SJSA1 (cell line): ENCODE data around the gene BACE1-AS. TPM values are rescaled to one million over a fixed set of nuclear protein-coding genes. Genes with fewer than 3 reads are reported as not detected.

Experiments
- DNase-seq, 2 experiments: peaks; one replicate each; pipeline ENCODE4 v3.0.0-alpha.2; 2015 to 2020; ENCODE audit warnings: low spot score in 2 of 2, low read depth in 1 of 2
- H3K27ac ChIP-seq: fragments of 250-450 bp; sonication (Bioruptor Pico); 2 replicates; pipeline ENCODE4 v1.5.1; 2020; ENCODE audit warnings: mild to moderate bottlenecking, moderate library complexity
- H3K27me3 ChIP-seq: fragments of 250-450 bp; sonication (Bioruptor Pico); replicated peaks from 2 replicates; pipeline ENCODE4 v1.5.1; 2020; ENCODE audit warnings: mild to moderate bottlenecking, moderate library complexity
- H3K36me3 ChIP-seq: fragments of 250-450 bp; sonication (Bioruptor Pico); 2 replicates; pipeline ENCODE4 v1.5.1; 2020; ENCODE audit warnings: mild to moderate bottlenecking
- H3K4me1 ChIP-seq: fragments of 250-450 bp; sonication (Bioruptor Pico); replicated peaks from 2 replicates; pipeline ENCODE4 v1.6.1; 2021; ENCODE audit warnings: mild to moderate bottlenecking
- H3K4me3 ChIP-seq: fragments of 250-450 bp; sonication (Bioruptor Pico); 2 replicates; pipeline ENCODE4 v1.5.1; 2020; ENCODE audit warnings: mild to moderate bottlenecking
- H3K9me3 ChIP-seq: fragments of 250-450 bp; sonication (Bioruptor Pico); replicated peaks from 2 replicates; pipeline ENCODE4 v1.5.1; 2020; ENCODE audit warnings: mild to moderate bottlenecking
- total RNA-seq: library from RNA; depleted of rRNA; stranded (reverse); fragments of >200 nt; shearing (Covaris generic); gene quantifications from 2 replicates; pipeline ENCODE4 v1.2.3, GENCODE V29; 2014

The BACE1-AS gene
- total RNA-seq, 1 experiment from 2014 or later: 0.92 TPM

DNA sequence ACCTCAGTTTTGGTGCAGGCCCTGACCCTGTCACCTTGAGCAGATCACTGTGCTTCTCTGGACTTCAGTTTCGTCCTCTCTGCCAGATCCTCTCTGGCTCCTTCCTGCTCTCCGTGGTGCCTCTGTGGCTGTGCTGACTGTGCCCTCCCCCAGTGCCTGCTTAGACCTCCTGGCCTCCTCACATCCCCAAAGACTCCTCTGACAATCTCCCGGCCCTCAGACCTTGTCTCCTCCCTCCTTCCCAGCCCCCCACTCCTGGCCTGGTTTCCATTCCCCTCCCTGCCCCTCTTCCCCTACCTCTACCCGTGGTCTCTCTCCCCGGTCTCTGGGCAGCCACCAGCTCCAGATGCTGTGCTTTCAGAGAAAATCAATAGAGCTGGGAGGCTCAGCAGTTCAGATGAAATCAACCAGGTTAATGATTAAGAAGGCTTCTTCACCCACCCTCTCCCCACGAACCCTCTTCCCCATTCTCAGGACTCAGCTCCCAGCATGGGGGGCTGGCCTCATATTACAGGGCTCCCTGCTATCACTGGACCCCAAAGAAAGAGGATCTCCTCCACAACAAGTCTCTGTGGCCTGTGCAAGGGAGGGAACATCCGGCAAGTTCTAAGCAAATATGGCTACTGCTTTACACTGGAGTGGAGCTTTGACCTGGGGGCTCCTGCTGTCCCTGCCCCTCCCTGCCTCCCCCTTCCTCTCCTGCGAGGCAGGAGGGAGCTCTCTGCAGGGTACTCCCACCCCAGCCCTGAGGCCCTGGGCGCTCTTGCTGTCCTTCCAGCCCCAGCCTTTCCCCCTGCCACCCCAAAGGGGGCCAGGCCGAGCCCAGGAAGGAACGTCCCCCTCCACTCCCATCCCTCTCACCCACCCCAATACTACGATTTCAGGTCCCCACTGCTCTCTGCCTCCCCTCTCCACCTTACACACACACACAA, 8.5 kb downstream of the BACE1-AS start:
- Histone ChIP-seq H3K27me3 (no peaks in the 10 kb centered on the region), H3K27ac (no peak overlapping the region), H3K4me3 (no peak overlapping the region), H3K4me1 (no peaks in the 10 kb centered on the region), H3K36me3 (no peaks in the 10 kb centered on the region), H3K9me3 (no peaks in the 10 kb centered on the region)
- no peak for DNase-seq

DNA sequence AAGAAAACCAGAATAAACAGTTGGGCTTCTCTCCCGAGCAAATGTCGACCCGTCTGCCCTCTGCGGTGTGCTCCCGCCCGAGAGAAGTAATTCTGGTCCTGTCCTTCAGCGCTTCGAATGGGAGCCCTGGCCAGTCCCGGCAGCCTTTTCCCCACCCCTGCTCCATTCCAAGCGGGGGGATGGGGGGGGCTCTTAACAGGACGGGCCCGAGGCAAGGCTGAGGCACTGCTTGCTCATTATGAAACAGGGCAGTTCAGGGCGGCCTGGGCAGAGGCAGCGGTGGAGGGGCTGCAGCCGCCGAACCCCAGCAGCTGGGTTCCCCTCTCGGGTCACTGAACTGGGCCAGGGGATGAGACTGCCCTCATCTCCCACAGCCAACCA, 9.1 kb downstream of the BACE1-AS start:
- no peak overlapping the region for H3K27ac ChIP-seq
- H3K9me3 ChIP-seq: no peaks in the 10 kb centered on the region
- DNase-seq: no peak
- H3K4me3 ChIP-seq: no peak overlapping the region
- H3K36me3 ChIP-seq: no peaks in the 10 kb centered on the region
- H3K27me3 ChIP-seq: no peaks in the 10 kb centered on the region
- no peaks in the 10 kb centered on the region for H3K4me1 ChIP-seq

DNA sequence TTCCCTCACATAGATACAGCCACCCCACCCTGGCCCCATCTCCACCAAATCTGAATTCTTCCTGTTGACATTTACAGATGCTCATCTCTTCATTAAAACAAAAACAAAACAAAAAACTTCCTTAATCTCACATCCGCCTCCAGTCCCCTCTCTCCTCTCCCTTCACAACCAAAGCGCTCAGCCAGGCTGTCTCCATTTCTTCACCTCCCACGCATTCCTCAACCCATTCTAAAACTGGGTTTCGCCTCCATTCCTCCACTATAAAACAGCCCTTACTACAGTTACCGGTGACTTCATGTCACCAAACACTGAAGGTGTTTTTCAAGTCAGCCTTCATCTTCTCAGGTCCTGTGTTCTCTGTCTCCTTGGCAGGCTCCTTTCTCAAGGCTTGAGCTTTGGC, 9.6 kb downstream of the BACE1-AS start:
- H3K27ac ChIP-seq: no peak overlapping the region
- no peaks in the 10 kb centered on the region for H3K27me3 ChIP-seq
- no peaks in the 10 kb centered on the region for H3K4me1 ChIP-seq
- no peak overlapping the region for H3K4me3 ChIP-seq
- no peaks in the 10 kb centered on the region for H3K36me3 ChIP-seq
- H3K9me3 ChIP-seq: no peaks in the 10 kb centered on the region
- DNase-seq: no peak

DNA sequence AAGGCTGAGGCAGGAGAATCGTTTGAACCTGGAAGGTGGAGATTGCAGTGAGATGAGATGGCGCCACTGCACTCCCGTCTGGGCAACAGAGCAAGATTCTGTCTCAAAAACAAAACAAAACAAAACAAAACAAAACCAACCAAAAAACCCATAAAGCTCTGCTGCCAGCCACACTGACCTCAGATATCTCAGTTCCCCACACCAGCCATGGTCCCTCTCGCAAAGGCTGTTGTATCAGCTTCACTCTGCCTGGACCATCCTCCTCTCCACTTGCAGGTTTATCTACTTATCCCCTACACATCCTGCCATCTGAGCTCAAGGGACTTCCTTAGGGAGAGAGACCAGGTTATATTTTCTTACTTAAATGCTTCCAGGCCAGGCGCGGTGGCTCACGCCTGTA, 11.1 kb downstream of the BACE1-AS start:
- H3K4me1 ChIP-seq: no peaks in the 10 kb centered on the region
- H3K9me3 ChIP-seq: no peaks in the 10 kb centered on the region
- no peaks in the 10 kb centered on the region for H3K27me3 ChIP-seq
- DNase-seq: no peak
- no peak overlapping the region for H3K4me3 ChIP-seq
- no peaks in the 10 kb centered on the region for H3K36me3 ChIP-seq
- no peak overlapping the region for H3K27ac ChIP-seq

DNA sequence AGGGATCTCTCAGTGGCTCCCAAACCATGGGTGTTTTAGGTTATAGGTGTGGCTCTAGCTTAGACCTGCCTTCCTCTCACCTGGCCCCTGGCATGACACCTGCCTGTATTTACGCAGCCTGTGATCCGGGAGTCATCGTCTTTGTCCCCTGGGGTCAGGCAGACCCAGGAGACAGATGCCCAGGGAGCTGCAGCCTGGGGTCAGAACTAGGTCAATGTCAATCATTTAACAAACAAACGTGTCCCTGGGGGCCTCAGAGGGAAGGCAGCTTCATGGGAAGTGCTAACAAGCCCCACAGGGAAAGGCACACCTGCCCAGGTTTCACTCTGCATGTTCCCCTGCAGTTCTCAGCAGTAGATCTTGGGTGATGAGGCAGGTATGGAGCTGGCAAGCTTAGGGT, 12.0 kb downstream of the BACE1-AS start:
- H3K4me1 ChIP-seq: no peaks in the 10 kb centered on the region
- DNase-seq: no peak
- no peaks in the 10 kb centered on the region for H3K27me3 ChIP-seq
- no peaks in the 10 kb centered on the region for H3K9me3 ChIP-seq
- no peak overlapping the region for H3K4me3 ChIP-seq
- no peaks in the 10 kb centered on the region for H3K36me3 ChIP-seq
- H3K27ac ChIP-seq: no peak overlapping the region

- Histone ChIP-seq H3K27ac (no peak overlapping the region), H3K36me3 (no peaks in the 10 kb centered on the region), H3K4me3 (no peak overlapping the region), H3K4me1 (no peaks in the 10 kb centered on the region), H3K27me3 (no peaks in the 10 kb centered on the region), H3K9me3 (no peaks in the 10 kb centered on the region)
- DNase-seq: no peak
Observed at GRCh38 chr11:117303646-117304315, 12.6 kb downstream of the BACE1-AS start.

- Histone ChIP-seq H3K36me3 (no peaks in the 10 kb centered on the region), H3K4me1 (no peaks in the 10 kb centered on the region), H3K9me3 (no peaks in the 10 kb centered on the region), H3K27me3 (no peaks in the 10 kb centered on the region), H3K4me3 (no peak overlapping the region), H3K27ac (no peak overlapping the region)
- DNase-seq: no peak
Observed at GRCh38 chr11:117305145-117305544, 14.0 kb downstream of the BACE1-AS start.

GRCh38 chr11:117309310-117309709, 18.2 kb downstream of the BACE1-AS start:
- H3K27ac ChIP-seq: no peak overlapping the region
- no peak for DNase-seq
- no peaks in the 10 kb centered on the region for H3K9me3 ChIP-seq
- no peaks in the 10 kb centered on the region for H3K27me3 ChIP-seq
- H3K4me1 ChIP-seq: no peaks in the 10 kb centered on the region
- no peak overlapping the region for H3K4me3 ChIP-seq
- no peaks in the 10 kb centered on the region for H3K36me3 ChIP-seq

DNA sequence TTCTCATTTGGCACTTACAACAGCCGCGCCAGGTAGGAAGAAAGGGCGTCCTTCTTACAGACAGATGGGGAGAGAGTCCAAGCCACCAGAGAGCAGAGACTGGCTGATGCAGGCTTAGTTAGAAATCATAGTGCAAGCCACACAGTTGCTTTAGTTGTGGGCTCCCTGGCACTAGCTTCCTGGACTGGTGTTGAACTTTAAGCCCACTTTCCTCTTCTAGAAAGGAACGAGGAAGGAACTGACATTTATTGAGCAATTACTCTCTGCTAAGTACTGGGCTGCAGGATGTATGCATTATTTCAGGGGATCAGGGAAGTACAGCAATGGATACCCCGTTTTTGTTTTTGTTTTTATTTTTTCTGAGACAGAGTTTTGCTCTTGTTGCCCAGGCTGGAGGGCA, 21.9 kb downstream of the BACE1-AS start:
- no peak overlapping the region for H3K4me3 ChIP-seq
- H3K9me3 ChIP-seq: no peaks in the 10 kb centered on the region
- H3K27me3 ChIP-seq: no peaks in the 10 kb centered on the region
- no peaks in the 10 kb centered on the region for H3K36me3 ChIP-seq
- H3K27ac ChIP-seq: no peak overlapping the region
- DNase-seq: no peak
- peaks cover 6% of the 10 kb centered on the region for H3K4me1 ChIP-seq

DNA sequence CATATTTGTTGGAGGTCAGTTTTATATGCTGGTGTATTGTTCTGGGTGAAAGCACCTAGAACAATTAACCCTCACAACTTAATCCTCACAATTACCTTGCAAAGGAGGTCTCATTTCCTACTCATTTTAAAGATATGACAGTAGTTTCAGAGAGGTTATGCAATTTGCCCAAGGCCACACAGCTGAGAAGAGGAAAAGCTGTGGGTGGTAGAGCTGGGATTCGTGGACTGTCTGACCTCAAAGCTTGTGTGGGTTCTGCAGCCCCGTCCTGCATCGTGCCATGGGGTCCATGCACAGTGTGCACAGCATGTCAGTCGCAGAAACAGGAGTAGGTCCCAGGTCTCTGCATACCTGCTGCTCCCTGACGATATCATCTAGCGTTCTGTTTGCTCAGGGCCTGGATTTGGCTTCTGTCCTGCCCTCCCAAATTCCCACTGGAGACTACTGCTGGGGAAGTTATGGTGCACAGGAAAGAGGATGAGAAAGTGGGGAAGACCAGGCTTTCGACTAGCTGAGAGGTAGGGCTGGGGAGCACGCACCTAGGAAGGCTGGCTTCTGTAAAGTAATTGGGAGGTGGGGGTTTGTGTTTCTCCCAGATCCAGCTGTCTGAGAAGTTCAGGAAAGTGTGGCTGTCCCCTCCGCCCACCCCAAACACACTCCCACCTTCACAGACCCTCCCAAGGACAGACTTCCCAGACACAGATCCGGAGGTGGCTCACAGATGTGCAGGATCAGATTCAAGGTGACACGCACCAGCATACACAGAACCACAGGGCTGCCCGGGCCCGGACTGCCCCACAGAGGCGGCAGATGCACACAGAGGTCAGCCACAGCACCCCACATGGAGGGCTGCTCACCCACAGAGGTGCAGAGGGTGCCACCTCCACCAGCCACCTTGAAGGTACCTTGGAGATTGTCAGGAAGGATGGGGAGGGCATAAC, 23.0 kb downstream of the BACE1-AS start:
- DNase-seq: no peak
- Histone ChIP-seq H3K27ac (no peak overlapping the region), H3K4me3 (no peak overlapping the region), H3K9me3 (no peaks in the 10 kb centered on the region), H3K36me3 (no peaks in the 10 kb centered on the region), H3K27me3 (no peaks in the 10 kb centered on the region), H3K4me1 (peaks cover 6% of the 10 kb centered on the region)

GRCh38 chr11:117314840-117315239, 23.7 kb downstream of the BACE1-AS start:
- peaks cover 6% of the 10 kb centered on the region for H3K4me1 ChIP-seq
- no peak overlapping the region; the same call in 1 of the 2 replicates for H3K27ac ChIP-seq
- DNase-seq: no peak
- no peaks in the 10 kb centered on the region for H3K27me3 ChIP-seq
- no peaks in the 10 kb centered on the region for H3K36me3 ChIP-seq
- no peaks in the 10 kb centered on the region for H3K9me3 ChIP-seq
- H3K4me3 ChIP-seq: peak overlapping the region; percentile 71

GRCh38 chr11:117315285-117316196, 24.4 kb downstream of the BACE1-AS start:
- Histone ChIP-seq H3K27me3 (no peaks in the 10 kb centered on the region), H3K27ac (no peak overlapping the region; the same call in 1 of the 2 replicates)

More at GRCh38 chr11:117315285-117316196, 24.4 kb downstream of the BACE1-AS start:
- peak; percentile 23 to 37 for DNase-seq
- H3K4me3 ChIP-seq: peak overlapping the region; percentile 71
- H3K36me3 ChIP-seq: no peaks in the 10 kb centered on the region
- H3K9me3 ChIP-seq: no peaks in the 10 kb centered on the region
- H3K4me1 ChIP-seq: peaks cover 6% of the 10 kb centered on the region
